ENCODE results near the gene ZNHIT1. TPM values are rescaled to one million over a fixed set of nuclear protein-coding genes. Genes with fewer than 3 reads are reported as not detected.

ZNHIT1 gene
- polyA plus RNA-seq, 6 donors from 2014 or later = 43.9 to 67.5 (median 52.4) TPM

GRCh38 chr7:101269664-101270063, 51.7 kb downstream of the ZNHIT1 start:
- Mint-ChIP-seq H3K27me3 (peaks cover 15 to 22% (median 20%) of the 10 kb centered on the region in 3 donors), H3K36me3 (no peaks in the 10 kb centered on the region), H3K4me3 (no peak overlapping the region), H3K27ac (no peak overlapping the region), H3K9me3 (no peaks in the 10 kb centered on the region), H3K4me1 (no peaks in the 10 kb centered on the region)
- DNase-seq (no peak), ATAC-seq (ENCODE audit: low read depth in 2 of 2) (no peak)

- H3K27me3 Mint-ChIP-seq = peaks cover 9 to 16% (median 12%) of the 10 kb centered on the region in 3 donors
- no peak for DNase-seq
- H3K4me3 Mint-ChIP-seq = no peak overlapping the region
- ATAC-seq (ENCODE audit: low read depth in 2 of 2) = no peak
- no peaks in the 10 kb centered on the region for H3K9me3 Mint-ChIP-seq
- no peaks in the 10 kb centered on the region for H3K36me3 Mint-ChIP-seq
- no peaks in the 10 kb centered on the region for H3K4me1 Mint-ChIP-seq
- H3K27ac Mint-ChIP-seq = no peak overlapping the region
These were observed 53.1 kb downstream of the ZNHIT1 start for GRCh38 chr7:101271021-101271420.

- DNase-seq (no peak), ATAC-seq (ENCODE audit: low read depth in 2 of 2) (no peak)
- H3K4me3 Mint-ChIP-seq = no peak overlapping the region
- peaks cover 22 to 28% (median 23%) of the 10 kb centered on the region in 3 donors for H3K27me3 Mint-ChIP-seq
- H3K9me3 Mint-ChIP-seq = no peaks in the 10 kb centered on the region
- H3K36me3 Mint-ChIP-seq = no peaks in the 10 kb centered on the region
- H3K27ac Mint-ChIP-seq = no peak overlapping the region
- no peaks in the 10 kb centered on the region for H3K4me1 Mint-ChIP-seq
These were observed 55.2 kb downstream of the ZNHIT1 start for GRCh38 chr7:101273206-101273605.

Other genes starting within 250 kb of the ZNHIT1 start
- gene MUC12, start 248.6 kb upstream of the ZNHIT1 start, polyA plus RNA-seq (ENCODE audit: low read depth in 6 of 6) = not detected
- not detected for gene MUC17, start 198.1 kb upstream of the ZNHIT1 start, polyA plus RNA-seq (ENCODE audit: low read depth in 6 of 6)
- gene TRIM56, start 132.7 kb upstream of the ZNHIT1 start, polyA plus RNA-seq (ENCODE audit: low read depth in 6 of 6) = 10 to 100 TPM in 1 of 6 donors, 1 to 10 TPM in 5; 1.0 to 17.7 (median 6.3) TPM
- under 1 TPM in 1 of 6 donors, not detected in 5; 0.44 TPM for gene SERPINE1, start 91.1 kb upstream of the ZNHIT1 start, polyA plus RNA-seq (ENCODE audit: low read depth in 6 of 6)
- gene AP1S1, start 63.7 kb upstream of the ZNHIT1 start, polyA plus RNA-seq (ENCODE audit: low read depth in 6 of 6) = 10 to 100 TPM in 1 of 6 donors, 1 to 10 TPM in 5; 3.7 to 10.3 (median 4.9) TPM
- gene VGF, start 52.6 kb upstream of the ZNHIT1 start, polyA plus RNA-seq (ENCODE audit: low read depth in 6 of 6) = not detected
- not detected for gene NAT16, start 37.9 kb upstream of the ZNHIT1 start, polyA plus RNA-seq (ENCODE audit: low read depth in 6 of 6)
- gene MOGAT3, start 17.1 kb upstream of the ZNHIT1 start, polyA plus RNA-seq (ENCODE audit: low read depth in 6 of 6) = not detected
- 10 to 100 TPM; 10.2 to 16.5 (median 10.5) TPM for gene PLOD3, start 584 bp upstream of the ZNHIT1 start, polyA plus RNA-seq (ENCODE audit: low read depth in 6 of 6)
- 1 to 10 TPM in 1 of 6 donors, under 1 TPM in 4, not detected in 1; 0.28 to 2.0 (median 0.80) TPM for gene CLDN15, start 19.6 kb downstream of the ZNHIT1 start, polyA plus RNA-seq (ENCODE audit: low read depth in 6 of 6)
- 100 to 1,000 TPM; 221 to 266 (median 244) TPM for gene FIS1, start 26.9 kb downstream of the ZNHIT1 start, polyA plus RNA-seq (ENCODE audit: low read depth in 6 of 6)
- gene IFT22, start 103.6 kb downstream of the ZNHIT1 start, polyA plus RNA-seq (ENCODE audit: low read depth in 6 of 6) = 10 to 100 TPM; 12.0 to 21.5 (median 17.6) TPM
- not detected for gene COL26A1, start 144.7 kb downstream of the ZNHIT1 start, polyA plus RNA-seq (ENCODE audit: low read depth in 6 of 6)